NCI-H2107 treated with DMSO at 0.1 percent for 48 hours (cell line): ENCODE measurements around the gene HEATR1.

Experiments used
- DNase-seq: peaks from one replicate; lab custom pipeline; 2025; ENCODE audit not compliant: unreplicated experiment; lab: John Stamatoyannopoulos, UW

Gene HEATR1

DNA sequence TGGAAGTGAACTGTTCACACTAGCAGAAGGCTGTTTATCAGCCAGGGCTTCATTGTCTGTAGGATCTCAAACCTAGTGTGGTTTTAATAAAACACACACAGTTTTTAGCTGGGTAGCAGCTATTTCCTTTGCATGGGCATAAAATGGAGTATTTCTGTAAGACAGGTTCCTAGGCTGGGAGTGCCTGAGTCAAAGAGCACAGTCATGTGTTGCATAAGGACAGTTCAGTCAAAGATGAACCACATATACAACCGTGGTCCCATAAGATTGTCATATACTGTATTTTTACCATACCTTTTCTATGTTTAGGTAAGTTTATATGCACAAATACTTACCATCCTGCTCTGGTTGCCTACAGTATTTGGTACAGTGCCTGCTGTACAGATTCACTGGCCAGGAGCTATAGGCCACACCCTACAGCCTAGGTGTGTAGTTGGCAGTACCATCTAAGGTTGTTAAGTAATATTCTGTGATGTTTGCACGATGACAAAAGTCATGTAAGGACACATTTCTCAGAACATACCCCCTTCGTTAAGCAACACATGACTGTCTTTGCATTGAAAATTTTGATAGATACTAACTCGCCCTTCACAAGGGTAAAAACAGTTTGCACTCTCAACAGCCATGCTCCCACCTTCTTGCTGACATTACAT lies 63.4 kb downstream of the HEATR1 start:
- DNase-seq, result no peak

DNA sequence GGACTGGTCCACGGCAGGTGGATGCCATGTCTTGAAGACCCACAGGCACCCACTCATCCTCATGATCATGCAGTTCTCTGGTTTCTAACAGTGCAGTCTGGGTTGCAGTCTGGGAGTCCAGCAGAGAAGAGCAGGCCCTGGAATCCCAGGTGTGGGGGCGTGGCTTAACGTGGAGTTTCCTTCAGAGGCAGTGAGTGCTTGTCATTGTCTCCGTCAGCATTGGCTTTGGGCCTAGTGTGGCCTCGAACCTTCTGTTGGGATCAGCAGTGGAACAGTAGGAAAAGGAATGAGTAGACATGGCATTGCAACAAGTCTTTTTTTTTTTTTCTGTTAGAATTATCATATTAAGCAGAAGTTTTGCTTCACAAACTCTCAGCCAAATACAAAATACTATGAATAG lies 67.8 kb downstream of the HEATR1 start:
- no peak for DNase-seq

DNA sequence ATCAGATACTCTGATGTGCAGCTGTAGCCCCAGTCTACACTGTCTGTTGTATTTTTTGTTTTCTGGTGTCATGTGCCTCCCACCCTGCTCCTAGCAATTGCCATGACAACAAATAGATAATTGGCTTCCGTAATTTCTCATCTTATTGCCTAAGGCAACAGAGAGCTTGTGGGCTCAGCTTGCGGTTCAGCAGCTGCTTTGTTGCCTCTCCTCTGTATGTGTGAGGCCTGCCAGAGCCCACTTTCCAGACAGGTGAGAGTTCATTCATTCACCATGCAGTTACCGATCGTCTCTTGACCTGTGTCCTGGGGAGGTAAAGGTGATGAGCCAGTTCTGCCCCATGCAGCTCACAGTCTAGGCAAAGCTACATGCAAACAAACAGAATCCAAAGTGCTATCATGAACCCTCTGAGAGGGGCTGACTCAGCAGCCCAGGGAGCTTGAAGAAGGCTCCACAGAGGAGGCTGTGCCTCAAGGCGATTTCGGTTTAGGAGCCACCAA lies 68.6 kb downstream of the HEATR1 start:
- peak; percentile 32 for DNase-seq

- no peak for DNase-seq
These were observed 69.1 kb downstream of the HEATR1 start for GRCh38 chr1:236535190-236535589.

GRCh38 chr1:236534151-236534651 lies 70.1 kb downstream of the HEATR1 start:
- DNase-seq, result no peak

DNA sequence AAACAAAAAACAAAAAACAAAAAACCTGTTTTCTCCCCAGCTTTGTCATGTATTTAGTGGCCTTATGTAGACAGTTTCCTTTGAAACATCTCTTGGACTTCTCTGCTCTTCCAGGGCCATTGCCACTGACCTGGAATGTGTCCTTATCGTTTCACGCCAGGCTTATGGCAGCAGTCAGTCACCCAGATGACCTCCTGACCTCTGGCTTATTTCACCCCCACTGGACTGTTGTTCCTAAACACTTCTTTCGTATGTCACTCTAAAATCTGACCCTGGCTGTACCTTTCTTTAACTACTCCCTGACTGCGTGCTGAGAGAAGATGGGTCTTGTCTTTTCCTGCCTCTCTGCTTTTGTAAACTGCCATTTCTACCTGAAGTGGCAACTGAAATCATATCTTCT lies 71.5 kb downstream of the HEATR1 start:
- DNase-seq, result no peak

GRCh38 chr1:236530959-236531358 lies 73.4 kb downstream of the HEATR1 start:
- no peak for DNase-seq

GRCh38 chr1:236530286-236530685 lies 74.0 kb downstream of the HEATR1 start:
- DNase-seq, result no peak

DNA sequence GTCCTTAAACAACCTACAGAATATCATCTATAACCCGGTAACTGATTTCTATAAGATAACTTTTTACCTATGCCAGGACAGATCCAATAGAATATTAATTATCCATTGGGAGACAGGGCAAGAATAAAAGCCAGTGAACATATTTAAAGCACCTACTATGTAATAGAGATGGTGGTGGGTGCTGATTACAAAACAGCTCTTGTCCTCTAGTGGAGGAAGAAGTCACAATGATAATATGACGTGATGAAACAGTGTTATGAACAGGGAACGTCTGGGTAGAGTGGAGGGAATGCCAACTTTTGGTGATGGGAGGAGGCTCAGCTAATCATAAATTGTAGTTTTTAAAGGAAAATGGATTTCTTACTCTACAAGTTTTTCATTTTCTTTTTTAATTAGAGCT lies 78.2 kb downstream of the HEATR1 start:
- DNase-seq, result no peak

DNA sequence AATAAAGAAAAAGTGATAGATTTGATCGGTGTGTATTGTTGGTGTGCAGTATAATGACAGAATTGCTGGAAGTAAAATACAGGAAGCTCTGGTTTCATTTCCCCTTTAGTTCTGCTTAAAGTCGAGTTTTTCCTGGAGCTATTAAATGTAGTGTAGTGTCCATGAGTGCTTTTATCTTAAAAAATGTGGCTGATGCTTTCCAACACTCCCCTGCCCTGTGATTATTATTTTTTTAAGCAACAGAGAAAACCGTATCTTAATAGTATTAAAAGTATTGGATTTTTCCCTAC lies 79.5 kb downstream of the HEATR1 start:
- no peak for DNase-seq

GRCh38 chr1:236524142-236524894 lies 80.0 kb downstream of the HEATR1 start:
- DNase-seq, result peak; percentile 97

DNA sequence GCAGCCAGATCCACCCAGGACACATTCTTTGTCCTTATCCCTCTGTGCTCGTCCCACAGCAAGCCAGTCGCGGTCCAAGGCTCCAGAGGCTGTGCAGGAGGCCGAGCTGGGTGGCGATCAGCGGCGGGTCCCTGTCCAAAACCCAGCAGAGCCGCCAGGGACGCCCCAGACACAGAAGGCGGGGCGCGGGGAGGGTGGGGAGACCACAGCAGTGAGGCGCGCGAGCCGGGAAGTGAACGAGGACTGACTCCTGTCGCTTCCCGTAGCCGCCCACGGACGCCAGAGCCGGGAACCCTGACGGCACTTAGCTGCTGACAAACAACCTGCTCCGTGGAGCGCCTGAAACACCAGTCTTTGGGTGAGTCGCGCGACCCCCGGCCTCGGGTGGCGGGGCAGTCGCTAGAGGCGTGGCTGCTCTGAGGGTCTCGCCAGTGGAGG lies 80.6 kb downstream of the HEATR1 start, which contains the start of gene LGALS8:
TSS of gene LGALS8 (plus strand) at position 279 of the 438 bp plus-strand sequence. CDS start 2,089 bp downstream, outside the sequence.
- DNase-seq, result peak; percentile 60

DNA sequence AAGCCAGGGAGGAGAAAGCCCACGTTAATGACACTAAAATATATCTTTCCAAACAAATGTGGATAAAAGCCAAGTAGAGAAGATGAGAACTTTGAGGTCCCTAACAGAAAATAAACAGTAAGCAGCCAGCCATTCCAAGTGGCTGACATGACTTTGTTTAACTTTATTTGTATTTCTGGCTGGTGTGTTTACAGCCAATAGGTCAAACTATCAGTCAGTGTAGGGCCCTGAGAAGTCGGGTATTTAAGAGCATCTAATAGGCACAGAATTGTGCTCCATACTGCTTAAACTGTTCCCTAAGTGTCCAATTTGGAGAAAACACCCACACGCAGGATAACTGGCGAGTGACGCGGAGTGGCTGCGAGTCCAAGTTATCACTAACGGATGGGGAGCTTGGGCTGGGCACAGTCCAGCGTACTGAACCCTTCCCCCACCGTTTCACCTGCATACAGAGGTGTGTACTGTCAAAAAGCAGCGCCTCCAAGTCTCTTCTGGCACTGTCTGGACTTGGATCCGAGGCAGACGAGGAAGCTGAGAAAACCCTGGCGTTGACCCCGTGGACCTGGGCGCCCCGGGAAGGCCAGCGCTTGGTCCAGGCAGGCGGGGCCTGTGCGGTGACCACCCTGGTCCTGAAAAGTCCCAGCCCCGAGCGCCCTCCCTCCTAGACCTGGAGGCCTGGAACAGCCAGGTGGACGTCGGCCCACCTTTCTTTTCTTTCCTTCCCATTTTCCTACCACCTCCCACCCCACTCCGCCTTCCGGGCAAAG lies 81.2 kb downstream of the HEATR1 start:
- peak; percentile 14 for DNase-seq

DNA sequence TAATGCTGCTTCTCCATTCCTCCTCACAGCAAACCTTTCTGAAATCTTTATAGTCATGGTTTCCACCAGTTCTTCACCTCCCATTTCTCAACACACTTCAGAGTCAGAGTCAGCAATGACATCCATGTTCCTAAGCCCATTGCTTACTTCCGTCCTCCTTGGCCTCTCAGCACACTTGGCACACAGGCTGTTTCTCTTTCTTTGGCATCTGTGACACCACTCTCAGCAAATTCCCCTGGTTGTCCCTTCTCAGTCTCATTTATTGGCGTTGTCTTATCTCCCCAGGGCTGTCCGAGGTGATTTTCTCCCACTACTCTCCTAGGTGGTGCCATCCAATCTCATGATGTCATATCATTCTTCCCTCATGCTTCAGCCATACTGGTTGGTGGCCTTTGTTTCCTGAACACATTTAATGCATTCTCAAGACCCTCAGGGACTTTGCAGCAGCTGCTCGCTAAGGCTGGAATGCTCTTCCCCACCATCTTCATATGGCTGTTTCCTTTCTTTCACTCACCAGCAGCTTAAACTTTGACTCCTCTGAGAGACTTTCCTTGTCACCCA lies 83.8 kb downstream of the HEATR1 start:
- DNase-seq, result no peak

DNA sequence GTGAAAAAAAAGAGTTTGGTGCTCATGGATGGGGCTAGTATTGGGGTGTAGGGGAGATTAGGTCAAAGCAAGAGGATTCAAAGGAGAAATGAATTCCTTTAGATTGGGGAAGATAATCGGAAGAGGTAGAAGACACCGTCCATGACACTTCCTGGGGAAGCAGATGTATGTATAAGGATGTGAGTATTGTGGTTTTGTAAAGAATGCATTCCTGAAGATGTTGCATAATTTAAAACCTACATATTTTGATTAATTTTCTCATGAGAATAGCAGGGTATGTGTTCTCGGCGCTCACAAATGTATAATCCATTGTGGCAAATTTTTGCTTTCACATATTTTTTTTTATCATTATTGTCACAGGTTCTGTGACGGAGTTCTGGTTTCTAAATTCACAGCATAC lies 86.0 kb downstream of the HEATR1 start:
- DNase-seq, result no peak

GRCh38 chr1:236516929-236517704 lies 87.2 kb downstream of the HEATR1 start:
- peak; percentile 74 for DNase-seq

DNA sequence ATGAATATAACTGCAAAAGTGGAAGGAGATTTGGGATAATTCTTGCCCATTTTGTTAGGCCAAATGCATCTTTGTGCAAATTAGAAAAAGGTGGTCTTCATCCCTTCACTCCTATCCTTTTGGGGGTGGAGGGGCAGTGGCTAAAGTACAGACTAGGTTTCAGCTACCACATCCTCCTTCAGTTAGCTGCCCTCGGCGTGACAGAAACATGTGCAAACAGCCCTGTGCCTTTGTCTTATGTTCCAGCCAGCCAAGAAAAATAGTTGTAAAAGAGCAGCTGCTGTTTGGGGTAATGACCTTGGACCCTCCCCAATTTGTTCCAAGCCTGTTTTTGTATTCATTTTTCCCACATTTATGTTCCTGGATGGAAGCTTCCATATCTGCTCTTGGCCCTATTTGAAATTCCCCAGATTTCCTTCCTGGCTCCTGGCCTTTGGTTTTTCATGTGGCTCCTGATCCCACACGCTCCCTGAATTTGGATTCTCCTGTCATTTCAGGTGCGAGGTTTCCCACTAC lies 88.8 kb downstream of the HEATR1 start:
- DNase-seq, result peak; percentile 84

DNA sequence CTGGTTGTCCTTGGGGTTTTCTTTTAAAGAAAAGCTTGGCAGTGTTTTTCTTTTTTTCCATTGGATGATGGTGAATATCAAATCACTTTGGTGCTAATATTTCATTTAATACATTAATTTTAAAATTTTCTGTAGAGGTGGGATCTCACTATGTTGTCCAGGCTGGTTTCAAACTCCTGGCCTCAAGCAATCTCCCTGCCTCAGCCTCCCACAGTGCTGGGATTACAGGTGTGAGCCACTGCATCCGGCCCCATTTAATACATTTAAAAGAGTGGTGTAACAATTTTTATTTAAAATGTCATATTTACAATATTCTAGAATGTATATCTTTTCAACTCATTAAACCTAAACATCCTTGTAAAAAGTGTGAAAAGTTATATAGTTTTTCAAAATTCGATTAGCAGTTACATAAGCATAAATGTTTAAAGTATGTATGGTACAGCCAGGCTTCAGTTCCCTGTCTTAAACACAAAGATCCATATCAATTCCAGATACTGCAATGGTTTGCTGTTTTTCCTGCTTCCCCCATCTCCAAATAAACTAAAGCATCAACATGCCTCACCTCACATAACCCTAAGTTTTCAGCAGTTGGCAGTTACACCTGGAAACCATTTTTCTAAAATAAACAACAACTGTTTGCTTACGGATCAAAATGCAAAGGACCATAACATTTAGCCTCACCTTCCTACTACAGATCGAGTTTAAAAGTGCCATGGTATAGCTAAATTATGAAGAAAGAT lies 89.4 kb downstream of the HEATR1 start:
- peak; percentile 85 for DNase-seq

GRCh38 chr1:236511735-236512418 lies 92.4 kb downstream of the HEATR1 start:
- DNase-seq, result no peak
